Endothelial cell of umbilical vein (primary cell): Measurements from ENCODE around the gene ASF1A. TPM values are rescaled to one million over a fixed set of nuclear protein-coding genes. Genes with fewer than 3 reads are reported as not detected.

Experiments used
- BruUV-seq: library from RNA; stranded (reverse); fragments of 400-500 nt; replicated peaks from 2 replicates; lab custom pipeline; 2021; lab: Mats Ljungman, UMichigan
- CTCF ChIA-PET: fragments of 300-600, 350-600 bp; sonication (Branson Sonifier 250); formaldehyde crosslinking; loops from one replicate; lab custom pipeline; 2021; ENCODE audit warnings: antibody characterized with exemption, inconsistent platforms; lab: Charles Lee
- POLR2A ChIA-PET: fragments of 300-600, 350-600 bp; sonication (Branson Sonifier 250); formaldehyde crosslinking; loops from one replicate; lab custom pipeline; 2021; ENCODE audit warnings: antibody characterized with exemption, inconsistent platforms; lab: Charles Lee
- DNase-seq: peaks from one replicate; pipeline ENCODE4 v3.0.0-alpha.2; 2011; ENCODE audit warnings: low read depth, low spot score
- FAIRE-seq: peaks from 2 replicates; lab custom pipeline; 2011; peaks lifted over from hg19 to GRCh38; lab: Jason Lieb, UNC
- H2AFZ ChIP-seq: 2 replicates; pipeline ENCODE4 v1.6.0; 2012; ENCODE audit warnings: low read depth, low read length, control low read depth, inconsistent platforms
- H3K27ac ChIP-seq: 2 replicates; pipeline ENCODE4 v1.5.1; 2011; ENCODE audit warnings: low read depth, mild to moderate bottlenecking, control low read depth, low read length, moderate library complexity; ENCODE audit not compliant: insufficient read depth
- H3K27me3 ChIP-seq, 2 experiments: 2 replicates each; pipeline versions ENCODE4 v1.6.0 to v1.6.1; 2011; ENCODE audit warnings: low read length in 2 of 2, mixed read lengths in 1 of 2; ENCODE audit not compliant: control insufficient read depth in 2 of 2, insufficient read depth in 2 of 2
- H3K36me3 ChIP-seq, 2 experiments: 2 replicates in 1 of 2; 3 replicates in 1 of 2; pipeline ENCODE4 v1.5.1; 2011; ENCODE audit warnings: low read length in 2 of 2, mild to moderate bottlenecking in 1 of 2, moderate library complexity in 1 of 2; ENCODE audit not compliant: control insufficient read depth in 2 of 2, insufficient read depth in 2 of 2; ENCODE audit errors: extremely low read depth in 1 of 2
- H3K4me1 ChIP-seq: 3 replicates; pipeline ENCODE4 v1.5.1; 2011; ENCODE audit warnings: mild to moderate bottlenecking, low read length; ENCODE audit not compliant: control insufficient read depth, insufficient read depth; ENCODE audit errors: extremely low read depth
- H3K4me2 ChIP-seq: 2 replicates; pipeline ENCODE4 v1.6.1; 2011; ENCODE audit warnings: low read length, control low read depth, mixed read lengths; ENCODE audit not compliant: insufficient read depth
- H3K4me3 ChIP-seq, 3 experiments: fragments of 200-600 bp in 1 of 3; sonication (generic), shearing (Covaris generic) in 1 of 3; replicated peaks in 1 of 3; 2 replicates each; pipeline ENCODE4 v1.5.1; 2011 to 2016; ENCODE audit warnings: control low read depth in 3 of 3, low read length in 3 of 3, mild to moderate bottlenecking in 2 of 3, inconsistent platforms in 1 of 3, low read depth in 1 of 3, moderate library complexity in 1 of 3; ENCODE audit not compliant: insufficient read depth in 1 of 3
- H3K79me2 ChIP-seq: 2 replicates; pipeline ENCODE4 v1.6.0; 2012; ENCODE audit warnings: low read length, inconsistent platforms; ENCODE audit not compliant: control insufficient read depth, insufficient read depth
- H3K9ac ChIP-seq: replicated peaks from 2 replicates; pipeline ENCODE3; 2011; ENCODE audit warnings: low read length, control low read depth; ENCODE audit not compliant: insufficient read depth; ENCODE audit errors: extremely low read depth
- H3K9me1 ChIP-seq: replicated peaks from 3 replicates; pipeline ENCODE4 v1.6.0; 2011; ENCODE audit warnings: mild to moderate bottlenecking, low read length; ENCODE audit not compliant: control insufficient read depth, insufficient read depth; ENCODE audit errors: extremely low read depth
- H3K9me3 ChIP-seq: replicated peaks from 2 replicates; pipeline ENCODE4 v1.5.1; 2012; ENCODE audit warnings: low read length, inconsistent platforms; ENCODE audit not compliant: control insufficient read depth, insufficient read depth
- H4K20me1 ChIP-seq: replicated peaks from 2 replicates; pipeline ENCODE3; 2011; ENCODE audit warnings: mild to moderate bottlenecking, low read length; ENCODE audit not compliant: control insufficient read depth, insufficient read depth; ENCODE audit errors: extremely low read depth
- CTCF ChIP-seq, 2 donors: IDR thresholded peaks; 1 replicate in 1 of 2; 2 replicates in 1 of 2; pipeline ENCODE4 v1.5.1; 2011; ENCODE audit warnings: low read length in 2 of 2, mild to moderate bottlenecking in 2 of 2, moderate library complexity in 2 of 2, control low read depth in 1 of 2, inconsistent platforms in 1 of 2, low read depth in 1 of 2; ENCODE audit not compliant: insufficient read depth in 1 of 2; ENCODE audit errors: extremely low read depth in 1 of 2
- EZH2 ChIP-seq: IDR thresholded peaks from 2 replicates; pipeline ENCODE4 v1.6.1; 2012; ENCODE audit warnings: borderline replicate concordance, low read depth, mild to moderate bottlenecking, moderate library complexity, low read length, inconsistent platforms; ENCODE audit not compliant: severe bottlenecking
- FOS ChIP-seq: IDR thresholded peaks from 2 replicates; pipeline ENCODE4 v1.6.1; 2011; ENCODE audit warnings: mild to moderate bottlenecking, low read length, moderate library complexity, borderline replicate concordance; ENCODE audit not compliant: insufficient read depth
- GATA2 ChIP-seq: IDR thresholded peaks from 2 replicates; pipeline ENCODE4 v1.7.0; 2011; ENCODE audit warnings: low read depth, mild to moderate bottlenecking, moderate library complexity, mixed read lengths, low read length; ENCODE audit not compliant: insufficient read length, insufficient read depth
- JUN ChIP-seq: IDR thresholded peaks from 2 replicates; pipeline ENCODE4 v1.6.1; 2011; ENCODE audit warnings: borderline replicate concordance, low read depth; ENCODE audit not compliant: insufficient read length, insufficient read depth
- MAX ChIP-seq: IDR thresholded peaks from 2 replicates; pipeline ENCODE4 v1.6.1; 2011; ENCODE audit not compliant: insufficient read depth, insufficient read length
- MYC ChIP-seq: IDR thresholded peaks from one replicate; pipeline ENCODE4 v1.6.1; 2011; ENCODE audit warnings: mild to moderate bottlenecking, low read depth, low read length
- POLR2A ChIP-seq: IDR thresholded peaks from 2 replicates; pipeline ENCODE4 v1.6.1; 2012; ENCODE audit warnings: low read depth, mild to moderate bottlenecking, control low read depth, low read length
- POLR2AphosphoS5 ChIP-seq: IDR thresholded peaks from 2 replicates; pipeline ENCODE4 v1.6.1; 2012; ENCODE audit warnings: low read depth, mild to moderate bottlenecking, control low read depth, low read length, moderate library complexity; ENCODE audit not compliant: insufficient read depth
- dilution Hi-C: fragments of 300-500 bp; cut with MboI; formaldehyde crosslinking; loops from one replicate; pipeline ENCODE4 v1.15.0; 2019; ENCODE audit warnings: low sequenced_read_pairs; ENCODE audit not compliant: extremely low pct_ligation_motif_present
- intact Hi-C: fragments of 100-400 bp; cut with micrococcal nuclease; formaldehyde crosslinking; loops from one replicate; pipeline ENCODE4 v1.10.0; 2022
- polyA plus RNA-seq, 4 experiments: library from polyadenylated mRNA; depleted of rRNA in 3 of 4; stranded (reverse) in 3 of 4; unstranded in 1 of 4; fragments of >200 nt; gene quantifications; 2 replicates each; pipeline versions ENCODE4 v1.2.1 to v1.2.3, GENCODE V29; 2011 to 2012; ENCODE audit warnings: missing spikeins in 1 of 4
- total RNA-seq: library from RNA; stranded (reverse); gene quantifications from 2 replicates; pipeline ENCODE4 v1.2.3, GENCODE V29; 2021

ASF1A gene
- total and polyA plus RNA-seq, 2 donors (not counting 3 experiments of a cell fraction or from before 2014, with no cell fraction given) = 17.6 to 38.4 TPM

DNA sequence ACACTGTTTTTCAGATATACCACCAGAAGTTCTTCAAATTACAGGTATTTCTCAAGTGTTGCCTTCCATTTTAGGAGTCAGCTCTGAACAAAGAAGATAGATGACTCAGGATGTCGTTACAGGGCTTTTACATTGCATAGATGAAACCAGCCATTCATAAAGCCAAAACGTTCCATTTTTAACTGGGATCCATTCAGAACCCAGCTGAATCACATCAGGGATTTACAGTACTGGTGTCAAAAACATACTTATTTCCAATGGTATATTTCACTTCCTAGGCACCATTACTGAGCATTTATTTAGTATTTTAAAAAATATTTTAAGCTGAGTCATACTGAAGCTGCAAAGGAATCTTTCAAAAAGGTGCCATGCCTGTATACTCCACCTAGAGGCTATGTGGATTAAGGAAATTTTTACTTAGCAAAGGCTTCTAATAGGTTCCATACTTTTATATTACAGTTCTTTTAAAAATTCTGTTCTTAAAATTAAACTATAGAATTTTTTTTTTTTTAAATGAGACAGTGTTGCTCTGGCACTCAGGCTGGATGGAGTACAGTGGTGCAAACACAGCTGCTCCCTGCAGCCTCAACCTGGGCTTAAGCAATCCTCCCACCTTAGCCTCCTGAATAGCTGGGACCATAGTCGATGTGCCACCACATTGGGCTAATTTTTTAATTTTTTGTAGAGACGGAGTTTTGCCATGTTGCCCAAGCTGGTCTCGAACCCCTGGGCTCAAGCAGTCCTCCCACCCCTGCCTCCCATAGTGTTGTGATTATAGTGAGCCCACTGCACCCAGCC is 2.6 kb downstream of the ASF1A start:
- H4K20me1 ChIP-seq = no peaks in the 10 kb centered on the region
- H3K27me3 ChIP-seq = no peaks in the 10 kb centered on the region
- no peaks in the 10 kb centered on the region for H3K9me3 ChIP-seq
- BruUV-seq = no TSS peak
- peaks cover 79% of the 10 kb centered on the region for H3K79me2 ChIP-seq
- peak overlapping the region; percentile 91 for H3K27ac ChIP-seq
- intact Hi-C loops (loop anchor here (1.0 to 10.0 kb wide), 3 partner anchors 187 to 1402 kb away; no protein-coding TSS in a partner anchor), dilution Hi-C loops (no loop called here)
- peaks cover 0 to under 1% of the 10 kb centered on the region in 2 experiments for H3K36me3 ChIP-seq
- DNase-seq = peak; percentile 76
- ChIA-PET POLR2A (no interaction called here), CTCF (interaction anchor here (0.9 to 2.9 kb wide), 12 partner anchors 11 to 214 kb away, joined by 3 to 16 read pairs (median 4); partner anchors contain the start of gene MCM9)
- peak overlapping the region; percentile 96 for H3K9ac ChIP-seq
- peak overlapping the region; percentile 28 for H2AFZ ChIP-seq
- H3K9me1 ChIP-seq = no peaks in the 10 kb centered on the region
- H3K4me2 ChIP-seq = peak overlapping the region; percentile 77
- TF ChIP-seq POLR2AphosphoS5 = no peak
- TF ChIP-seq JUN = no peak
- TF ChIP-seq EZH2 = no peak
- TF ChIP-seq CTCF (IDR thresholded peaks at IDR 0.05; ENCODE audit: extremely low read depth in 1 of 2, insufficient read depth in 1 of 2, low read depth in 1 of 2, low read length in 2 of 2) = peak; percentile 27 to 38
- no peak for TF ChIP-seq GATA2
- peak; percentile 58 for TF ChIP-seq FOS
- TF ChIP-seq POLR2A = peak; percentile 24
- TF ChIP-seq MYC = no peak
- TF ChIP-seq MAX = no peak
- H3K4me1 ChIP-seq = peaks cover 18% of the 10 kb centered on the region
- FAIRE-seq = peak; percentile 38
- peak overlapping the region in 2 of 3 experiments; percentile 8 to 99 for H3K4me3 ChIP-seq
